Cardiac fibroblast (primary cell): Measurements from ENCODE around the gene FOXF2.
A peak's percentile ranks its signal among the peaks of the same experiment; 100 is the strongest.

ENCODE experiments used
- DNase-seq, 2 donors: peaks; one replicate each; pipeline versions ENCODE4 v3.0.0 to v3.0.0-alpha.2; 2010; ENCODE audit warnings: low read depth in 2 of 2
- H3K4me3 ChIP-seq, 2 donors: replicated peaks in 1 of 2; 1 replicate in 1 of 2; 2 replicates in 1 of 2; pipeline ENCODE4 v1.5.1; 2011; ENCODE audit warnings: low read depth in 2 of 2, low read length in 2 of 2, mild to moderate bottlenecking in 2 of 2, moderate library complexity in 1 of 2
- CTCF ChIP-seq: IDR thresholded peaks from one replicate; pipeline ENCODE4 v1.5.1; 2011; ENCODE audit warnings: low read depth, mild to moderate bottlenecking, low read length, inconsistent platforms

Gene FOXF2

GRCh38 chr6:1418471-1419191 lies 29.3 kb downstream of the FOXF2 start:
- DNase-seq, result no peak
- TF ChIP-seq CTCF, result no peak
- no peak overlapping the region for H3K4me3 ChIP-seq

- DNase-seq, result no peak
- no peak for TF ChIP-seq CTCF
Measured at GRCh38 chr6:1420382-1420781, 31.0 kb downstream of the FOXF2 start.

GRCh38 chr6:1422290-1422689 lies 32.9 kb downstream of the FOXF2 start:
- no peak for DNase-seq
- TF ChIP-seq CTCF, result no peak
- H3K4me3 ChIP-seq, result no peak overlapping the region

More at GRCh38 chr6:1420382-1420781, 31.0 kb downstream of the FOXF2 start:
- H3K4me3 ChIP-seq, result no peak overlapping the region

- TF ChIP-seq CTCF, result no peak
- DNase-seq, result no peak
Measured at GRCh38 chr6:1423578-1423977, 34.2 kb downstream of the FOXF2 start.

GRCh38 chr6:1424306-1424927 lies 35.0 kb downstream of the FOXF2 start:
- TF ChIP-seq CTCF, result peak; percentile 67
- DNase-seq, result peak; percentile 63 to 65
- no peak overlapping the region for H3K4me3 ChIP-seq

More at GRCh38 chr6:1423578-1423977, 34.2 kb downstream of the FOXF2 start:
- no peak overlapping the region for H3K4me3 ChIP-seq

GRCh38 chr6:1426416-1426815 lies 37.0 kb downstream of the FOXF2 start:
- H3K4me3 ChIP-seq, result no peak overlapping the region
- no peak for DNase-seq
- no peak for TF ChIP-seq CTCF
